ENCODE measurements around the gene TRIM44.

DNA sequence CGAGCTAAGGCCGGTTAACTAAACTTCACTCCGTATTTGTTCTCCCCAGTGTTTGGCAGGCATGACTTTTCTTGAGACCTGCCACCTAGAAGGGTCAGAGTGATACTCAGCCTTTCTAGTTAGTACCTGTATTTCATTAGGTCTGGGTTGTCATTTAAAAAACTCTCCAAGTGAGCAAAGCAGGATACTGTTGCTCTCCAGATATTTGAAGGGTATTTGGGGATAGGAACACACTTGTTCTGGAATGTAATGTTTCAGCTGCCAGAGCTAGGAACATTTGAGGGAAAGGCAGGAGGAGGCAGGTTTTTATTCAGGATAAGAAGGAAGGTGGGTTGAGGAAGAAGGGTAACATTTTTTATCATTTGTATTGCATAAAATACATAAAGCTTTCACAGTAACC, 140.1 kb downstream of the TRIM44 start:
- TF ChIP-seq, protein P1, sequence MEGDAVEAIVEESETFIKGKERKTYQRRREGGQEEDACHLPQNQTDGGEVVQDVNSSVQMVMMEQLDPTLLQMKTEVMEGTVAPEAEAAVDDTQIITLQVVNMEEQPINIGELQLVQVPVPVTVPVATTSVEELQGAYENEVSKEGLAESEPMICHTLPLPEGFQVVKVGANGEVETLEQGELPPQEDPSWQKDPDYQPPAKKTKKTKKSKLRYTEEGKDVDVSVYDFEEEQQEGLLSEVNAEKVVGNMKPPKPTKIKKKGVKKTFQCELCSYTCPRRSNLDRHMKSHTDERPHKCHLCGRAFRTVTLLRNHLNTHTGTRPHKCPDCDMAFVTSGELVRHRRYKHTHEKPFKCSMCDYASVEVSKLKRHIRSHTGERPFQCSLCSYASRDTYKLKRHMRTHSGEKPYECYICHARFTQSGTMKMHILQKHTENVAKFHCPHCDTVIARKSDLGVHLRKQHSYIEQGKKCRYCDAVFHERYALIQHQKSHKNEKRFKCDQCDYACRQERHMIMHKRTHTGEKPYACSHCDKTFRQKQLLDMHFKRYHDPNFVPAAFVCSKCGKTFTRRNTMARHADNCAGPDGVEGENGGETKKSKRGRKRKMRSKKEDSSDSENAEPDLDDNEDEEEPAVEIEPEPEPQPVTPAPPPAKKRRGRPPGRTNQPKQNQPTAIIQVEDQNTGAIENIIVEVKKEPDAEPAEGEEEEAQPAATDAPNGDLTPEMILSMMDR (IDR thresholded peaks at IDR 0.05), result no peak
- no peak for TF ChIP-seq POLR2A (IDR thresholded peaks at IDR 0.05)

Measured in testis (tissue), 2 donors.